Activated CD4-positive, alpha-beta memory T cell treated with anti-CD3 and anti-CD28 coated beads for 36 hours (primary cell): ENCODE results near the gene GPR141. TPM values are rescaled to one million over a fixed set of nuclear protein-coding genes. Genes with fewer than 3 reads are reported as not detected.

Experiments
- CTCF ChIA-PET: fragments of 350-600 bp; sonication (Branson Sonifier 250); formaldehyde crosslinking; loops from one replicate; lab custom pipeline; 2021; ENCODE audit warnings: antibody characterized with exemption, inconsistent platforms; lab: Charles Lee
- POLR2A ChIA-PET: fragments of 350-600 bp; sonication (Branson Sonifier 250); formaldehyde crosslinking; loops from one replicate; lab custom pipeline; 2021; ENCODE audit warnings: antibody characterized with exemption; lab: Charles Lee
- DNase-seq: peaks from one replicate; pipeline ENCODE4 v3.0.0-alpha.2; 2020
- H3K27ac Mint-ChIP-seq: one replicate; pipeline ENCODE4 v1.8.0; 2021; ENCODE audit warnings: mixed read lengths
- H3K27me3 Mint-ChIP-seq: one replicate; pipeline ENCODE4 v1.8.0; 2021; ENCODE audit warnings: mixed read lengths
- H3K36me3 Mint-ChIP-seq: one replicate; pipeline ENCODE4 v1.8.0; 2021; ENCODE audit warnings: mixed read lengths
- H3K4me1 Mint-ChIP-seq: one replicate; pipeline ENCODE4 v1.8.0; 2021; ENCODE audit warnings: low read depth, mixed read lengths
- H3K4me3 Mint-ChIP-seq: one replicate; pipeline ENCODE4 v1.8.0; 2021; ENCODE audit warnings: mild to moderate bottlenecking, mixed read lengths
- H3K9me3 Mint-ChIP-seq: one replicate; pipeline ENCODE4 v1.8.0; 2021; ENCODE audit warnings: mixed read lengths
- intact Hi-C: fragments of 100-400 bp; cut with micrococcal nuclease; formaldehyde crosslinking; loops from one replicate; pipeline ENCODE4 v1.15.1; 2023
- total RNA-seq, 2 experiments: library from RNA; stranded (reverse); gene quantifications; one replicate each; pipeline ENCODE4 v1.2.3, GENCODE V29; 2021

The GPR141 gene
- total RNA-seq, 2 experiments from 2014 or later, result not detected

DNA sequence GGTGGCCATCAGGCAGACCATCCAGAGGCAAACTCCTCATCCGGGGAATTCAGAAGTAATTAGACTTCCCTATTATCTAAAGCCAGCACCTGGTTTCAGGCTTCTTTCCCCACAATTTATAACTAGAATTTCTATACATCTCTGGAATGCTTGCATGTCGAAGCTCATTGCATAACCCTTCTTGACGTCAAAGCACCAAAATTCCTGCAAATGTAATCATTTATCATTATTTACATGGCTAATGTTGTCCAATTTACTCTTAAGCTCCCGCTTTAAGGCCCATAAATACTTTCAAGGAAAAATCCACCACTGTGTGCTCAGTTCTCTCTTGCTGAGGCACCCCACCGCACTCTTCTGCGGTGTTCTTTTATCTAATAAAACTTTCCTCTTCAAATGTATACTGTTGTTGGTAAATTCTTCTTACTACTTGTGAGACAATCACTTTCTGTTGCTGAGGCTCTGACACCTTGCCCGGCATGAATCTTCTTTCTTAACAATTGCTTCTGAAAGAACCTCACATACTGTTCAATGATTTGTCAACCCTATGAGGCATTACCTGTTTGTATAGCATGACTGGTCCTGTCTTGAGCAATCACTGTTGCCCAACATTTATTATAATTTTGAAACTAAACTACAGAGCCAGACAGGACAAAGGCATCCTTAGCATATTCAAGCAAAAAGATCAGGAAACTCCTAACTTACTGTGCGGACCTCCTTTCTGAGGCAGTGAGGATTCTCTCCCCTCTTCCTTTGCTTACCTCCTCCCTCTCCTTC, 17.4 kb upstream of the GPR141 start:
- POLR2A ChIA-PET, result no interaction called here
- Mint-ChIP-seq H3K9me3 (no peaks in the 10 kb centered on the region), H3K36me3 (no peaks in the 10 kb centered on the region), H3K27me3 (peaks cover 14% of the 10 kb centered on the region), H3K27ac (no peak overlapping the region), H3K4me1 (no peaks in the 10 kb centered on the region), H3K4me3 (no peak overlapping the region)
- DNase-seq, result no peak
- intact Hi-C loops, result no loop called here
- CTCF ChIA-PET, result no interaction called here

DNA sequence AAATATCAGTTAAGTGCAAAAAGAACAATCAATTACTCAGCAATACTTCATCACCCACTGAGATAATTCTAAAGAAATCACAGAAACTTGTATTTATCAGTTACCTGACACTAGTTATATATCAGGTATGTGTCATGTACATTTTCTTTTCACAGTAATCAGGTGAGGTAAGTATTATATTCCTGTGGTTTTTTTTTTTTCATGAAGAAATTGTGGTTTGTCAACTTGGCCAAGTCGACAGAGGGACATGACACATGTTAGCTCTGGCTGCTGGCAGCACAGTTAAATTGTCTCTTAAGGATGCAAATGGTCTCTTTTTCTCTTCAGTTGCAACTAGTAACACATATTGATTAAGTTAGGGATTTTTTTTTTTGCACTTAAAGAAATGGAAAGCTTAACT, 13.7 kb upstream of the GPR141 start:
- CTCF ChIA-PET, result no interaction called here

DNA sequence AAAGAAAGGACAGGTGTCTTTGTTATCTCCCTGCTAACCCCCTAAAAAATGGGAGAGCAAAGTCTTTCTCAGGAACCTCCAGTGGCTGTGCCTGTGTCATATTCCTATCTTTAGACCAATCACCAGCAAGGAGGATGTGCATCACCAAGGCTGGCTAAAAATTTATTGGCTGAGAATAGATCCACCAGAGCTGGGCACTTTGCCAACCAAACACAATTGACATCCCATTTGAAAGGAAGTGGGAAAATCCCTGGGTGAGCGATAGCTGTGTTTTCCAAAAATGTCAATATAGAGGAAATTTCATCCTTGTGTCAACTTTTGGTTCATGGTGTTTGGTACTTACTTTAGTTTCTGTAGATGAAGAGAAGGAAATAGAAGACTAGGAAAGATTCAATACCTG, 13.1 kb upstream of the GPR141 start:
- H3K27me3 Mint-ChIP-seq, result peaks cover 1% of the 10 kb centered on the region
- ChIA-PET CTCF (no interaction called here), POLR2A (no interaction called here)
- H3K4me1 Mint-ChIP-seq, result no peaks in the 10 kb centered on the region
- H3K36me3 Mint-ChIP-seq, result no peaks in the 10 kb centered on the region
- H3K9me3 Mint-ChIP-seq, result no peaks in the 10 kb centered on the region
- no peak overlapping the region for H3K4me3 Mint-ChIP-seq
- H3K27ac Mint-ChIP-seq, result no peak overlapping the region
- intact Hi-C loops, result no loop called here
- no peak for DNase-seq

More for the DNA sequence above, 13.7 kb upstream of the GPR141 start:
- no peak for DNase-seq
- Mint-ChIP-seq H3K27me3 (peaks cover 5% of the 10 kb centered on the region), H3K4me1 (no peaks in the 10 kb centered on the region), H3K27ac (no peak overlapping the region), H3K4me3 (no peak overlapping the region), H3K36me3 (no peaks in the 10 kb centered on the region), H3K9me3 (no peaks in the 10 kb centered on the region)
- intact Hi-C loops, result no loop called here
- POLR2A ChIA-PET, result no interaction called here

DNA sequence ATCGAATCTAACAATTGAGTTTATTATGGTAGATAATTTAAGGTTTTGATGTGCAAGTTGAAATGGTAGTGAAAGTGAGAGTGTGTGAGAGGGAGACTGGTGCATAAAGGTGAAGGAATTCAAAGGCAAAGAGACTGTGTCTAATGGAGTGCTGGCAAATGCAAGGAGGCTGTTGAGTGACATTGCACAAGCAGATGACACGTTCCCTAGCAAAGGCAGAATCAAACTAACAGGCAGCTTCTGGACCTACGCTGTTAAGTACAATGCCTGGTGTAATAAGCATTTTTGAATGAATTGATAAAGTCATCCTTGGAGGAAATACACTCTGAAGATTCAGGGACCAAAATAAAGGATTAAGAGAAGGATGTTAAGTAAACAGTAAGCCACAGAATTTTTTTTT, 11.7 kb upstream of the GPR141 start:
- intact Hi-C loops, result no loop called here
- no peaks in the 10 kb centered on the region for H3K9me3 Mint-ChIP-seq
- no peak overlapping the region for H3K4me3 Mint-ChIP-seq
- DNase-seq, result no peak
- POLR2A ChIA-PET, result no interaction called here
- H3K27me3 Mint-ChIP-seq, result no peaks in the 10 kb centered on the region
- no peaks in the 10 kb centered on the region for H3K36me3 Mint-ChIP-seq
- no peak overlapping the region for H3K27ac Mint-ChIP-seq
- CTCF ChIA-PET, result interaction anchor here (0.7 kb wide), 1 partner anchor 29 kb away, joined by 4 read pairs; no protein-coding TSS in a partner anchor
- H3K4me1 Mint-ChIP-seq, result no peaks in the 10 kb centered on the region

DNA sequence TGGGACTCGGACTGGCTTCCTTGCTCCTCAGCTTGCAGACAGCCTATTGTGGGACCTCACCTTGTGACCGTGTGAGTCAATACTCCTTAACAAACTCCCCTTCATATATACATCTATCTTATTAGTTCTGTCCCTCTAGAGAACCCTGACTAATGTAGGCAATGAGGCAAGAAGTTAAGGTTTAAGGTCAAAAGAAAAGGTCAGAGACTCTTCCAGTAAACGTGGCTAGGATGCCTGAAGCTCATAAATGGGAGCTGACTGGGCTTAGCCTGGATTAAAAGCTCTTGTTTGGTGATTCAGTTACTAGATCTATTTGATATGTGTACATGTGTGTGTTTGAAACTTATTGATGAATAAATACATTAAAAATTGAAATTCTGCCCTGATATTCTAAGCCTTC, 10.6 kb upstream of the GPR141 start:
- H3K4me3 Mint-ChIP-seq, result no peak overlapping the region
- H3K9me3 Mint-ChIP-seq, result no peaks in the 10 kb centered on the region
- no peaks in the 10 kb centered on the region for H3K4me1 Mint-ChIP-seq
- ChIA-PET POLR2A (no interaction called here), CTCF (no interaction called here)
- no peaks in the 10 kb centered on the region for H3K36me3 Mint-ChIP-seq
- no peaks in the 10 kb centered on the region for H3K27me3 Mint-ChIP-seq
- no peak overlapping the region for H3K27ac Mint-ChIP-seq
- intact Hi-C loops, result no loop called here
- no peak for DNase-seq

DNA sequence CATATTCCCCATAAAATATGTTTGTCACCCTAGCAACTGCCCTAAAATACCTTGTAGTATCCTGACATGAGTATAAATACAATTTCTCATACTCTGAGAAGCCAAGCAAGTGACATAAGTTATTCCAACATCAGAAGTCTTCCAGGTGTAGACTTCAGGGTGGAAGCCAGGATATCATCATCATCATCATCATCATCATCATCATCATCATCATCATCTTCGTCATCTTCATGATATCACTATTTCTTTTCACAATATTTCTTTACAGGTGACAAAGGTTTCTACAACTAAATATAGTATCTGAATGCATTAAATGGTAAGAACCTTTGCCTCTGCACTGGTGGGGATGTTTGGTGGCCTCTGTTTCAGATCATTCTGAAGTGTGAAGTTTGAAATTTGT, 10.0 kb upstream of the GPR141 start:
- H3K9me3 Mint-ChIP-seq, result no peaks in the 10 kb centered on the region
- no peak overlapping the region for H3K4me3 Mint-ChIP-seq
- POLR2A ChIA-PET, result no interaction called here
- DNase-seq, result no peak
- CTCF ChIA-PET, result no interaction called here
- no peaks in the 10 kb centered on the region for H3K27me3 Mint-ChIP-seq
- intact Hi-C loops, result no loop called here
- H3K4me1 Mint-ChIP-seq, result no peaks in the 10 kb centered on the region
- H3K27ac Mint-ChIP-seq, result no peak overlapping the region
- no peaks in the 10 kb centered on the region for H3K36me3 Mint-ChIP-seq

DNA sequence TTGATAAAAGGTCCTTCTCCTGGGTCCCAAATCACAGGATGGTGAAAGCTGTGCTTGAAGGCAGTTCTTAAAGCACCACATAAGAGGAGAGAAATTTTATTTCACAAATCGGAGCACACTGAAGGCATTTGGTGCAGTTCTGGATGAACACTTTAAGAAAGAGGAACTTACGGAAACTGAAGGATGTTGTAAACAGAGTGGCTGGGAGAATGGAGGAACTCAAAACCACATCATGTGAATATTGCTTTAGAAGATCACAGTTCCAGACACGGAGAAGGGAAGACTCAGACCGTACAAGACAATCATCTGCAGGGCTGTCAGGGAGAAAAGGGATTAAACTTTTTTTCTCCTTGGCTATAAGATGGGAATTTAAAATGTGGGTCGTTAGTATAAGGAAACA, 9.0 kb upstream of the GPR141 start:
- no peak for DNase-seq
- Mint-ChIP-seq H3K4me1 (no peaks in the 10 kb centered on the region), H3K27ac (no peak overlapping the region), H3K4me3 (no peak overlapping the region), H3K27me3 (no peaks in the 10 kb centered on the region), H3K9me3 (no peaks in the 10 kb centered on the region), H3K36me3 (no peaks in the 10 kb centered on the region)
- intact Hi-C loops, result no loop called here
- CTCF ChIA-PET, result no interaction called here
- POLR2A ChIA-PET, result no interaction called here

DNA sequence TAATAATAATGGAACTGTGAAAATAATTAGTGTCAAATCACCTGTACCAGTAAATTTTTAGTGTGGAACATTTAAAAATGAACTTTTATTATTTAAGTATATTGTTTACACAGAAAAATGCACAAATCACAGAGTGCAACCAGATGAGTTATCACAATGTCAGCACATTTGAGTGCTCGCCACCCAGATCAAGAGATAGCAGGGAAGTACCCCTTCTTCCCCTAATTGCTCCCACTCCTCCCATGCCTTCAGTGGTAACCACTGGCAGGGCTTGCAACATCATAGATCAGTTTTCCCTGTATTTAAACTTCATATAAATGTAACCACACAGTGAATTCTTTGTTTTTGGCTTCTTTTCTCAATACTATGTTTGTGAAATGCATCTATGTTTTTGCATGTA, 7.8 kb upstream of the GPR141 start:
- Mint-ChIP-seq H3K4me1 (no peaks in the 10 kb centered on the region), H3K27ac (no peak overlapping the region), H3K27me3 (no peaks in the 10 kb centered on the region), H3K4me3 (no peak overlapping the region), H3K9me3 (no peaks in the 10 kb centered on the region), H3K36me3 (no peaks in the 10 kb centered on the region)
- POLR2A ChIA-PET, result no interaction called here
- CTCF ChIA-PET, result no interaction called here
- no peak for DNase-seq
- intact Hi-C loops, result no loop called here

DNA sequence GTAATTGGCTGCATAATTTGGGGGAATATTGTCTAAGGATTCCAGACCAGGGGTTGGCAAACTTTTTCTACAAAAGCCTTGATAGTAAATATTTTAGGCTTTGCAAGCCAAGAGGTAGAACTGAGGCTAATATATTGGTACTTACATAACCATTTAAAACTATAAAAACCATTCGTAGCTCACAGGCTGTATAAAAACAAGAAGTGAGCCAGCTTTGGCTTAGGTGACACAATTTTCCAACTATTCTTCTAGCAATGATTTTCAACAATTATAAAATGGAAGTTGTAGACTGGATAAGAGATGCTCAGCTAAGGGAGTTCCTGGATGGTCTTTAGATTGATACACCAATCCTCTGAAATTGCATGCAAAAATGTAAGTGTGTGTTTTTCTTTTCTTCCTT, 1.4 kb downstream of the GPR141 start:
- Mint-ChIP-seq H3K36me3 (no peaks in the 10 kb centered on the region), H3K27ac (no peak overlapping the region), H3K4me1 (no peaks in the 10 kb centered on the region), H3K27me3 (peaks cover 8% of the 10 kb centered on the region), H3K4me3 (no peak overlapping the region), H3K9me3 (no peaks in the 10 kb centered on the region)
- ChIA-PET CTCF (interaction anchor here (1.2 kb wide), 1 partner anchor 149 kb away, joined by 3 read pairs; no protein-coding TSS in a partner anchor), POLR2A (no interaction called here)
- intact Hi-C loops, result no loop called here
- no peak for DNase-seq

DNA sequence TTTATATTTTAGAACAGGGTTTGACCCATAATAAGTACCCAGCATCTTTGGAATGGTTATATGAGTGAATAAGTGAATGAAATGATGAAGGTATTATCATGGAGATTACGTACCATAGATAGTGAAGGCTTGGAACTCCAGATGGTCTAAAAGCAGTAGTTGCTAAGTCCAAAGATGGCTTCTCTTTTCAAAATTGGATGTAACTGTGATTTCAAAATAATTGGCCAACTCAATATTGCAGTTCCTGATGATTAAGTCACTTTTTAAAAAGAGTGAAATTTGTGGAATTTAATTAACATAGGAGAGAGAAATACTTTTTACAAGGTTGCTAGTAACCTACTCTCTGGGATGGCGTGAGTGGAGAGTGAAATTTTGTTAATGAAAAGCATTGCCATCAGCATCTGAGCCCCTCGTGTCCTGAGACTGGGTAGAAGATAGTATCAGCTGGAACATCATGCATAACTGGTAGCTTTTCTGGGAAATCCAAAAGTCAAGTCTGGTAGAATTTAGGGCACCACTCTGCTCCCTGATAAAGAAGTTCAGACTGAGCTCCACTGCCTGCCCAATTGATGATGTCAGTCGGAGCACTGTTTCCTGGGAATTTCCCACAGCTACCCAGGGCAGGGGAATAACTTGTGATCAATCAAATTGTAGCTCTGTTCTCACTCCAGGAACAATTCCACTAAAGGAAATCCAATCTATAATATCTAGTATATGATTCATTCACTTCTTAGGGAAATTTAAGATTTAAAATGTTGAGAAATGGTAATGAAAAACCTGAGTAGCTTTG, 3.2 kb downstream of the GPR141 start:
- Mint-ChIP-seq H3K4me3 (no peak overlapping the region), H3K4me1 (no peaks in the 10 kb centered on the region), H3K36me3 (no peaks in the 10 kb centered on the region), H3K27me3 (peaks cover 7% of the 10 kb centered on the region), H3K9me3 (no peaks in the 10 kb centered on the region), H3K27ac (no peak overlapping the region)
- ChIA-PET CTCF (no interaction called here), POLR2A (no interaction called here)
- DNase-seq, result no peak
- intact Hi-C loops, result no loop called here

DNA sequence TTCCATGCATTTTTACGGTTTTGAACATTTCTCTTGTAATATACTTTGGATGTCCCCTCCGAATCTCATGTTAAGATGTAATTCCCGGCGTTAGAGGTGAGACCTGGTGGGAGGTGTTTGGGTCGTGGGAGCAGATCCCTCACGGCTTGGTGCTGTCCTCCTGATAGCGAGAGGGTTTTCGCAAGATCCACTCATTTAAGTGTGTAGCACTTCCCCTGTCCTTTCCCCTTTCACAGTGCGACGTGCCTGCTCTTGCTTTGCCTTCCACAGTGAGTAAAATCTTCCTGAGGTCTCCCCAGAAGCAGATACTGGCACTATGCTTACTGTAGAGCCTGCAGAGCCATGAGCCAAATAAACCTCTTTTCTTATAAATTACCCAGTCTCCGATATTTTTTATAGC, 6.6 kb downstream of the GPR141 start:
- Mint-ChIP-seq H3K4me3 (no peak overlapping the region), H3K27ac (no peak overlapping the region)

DNA sequence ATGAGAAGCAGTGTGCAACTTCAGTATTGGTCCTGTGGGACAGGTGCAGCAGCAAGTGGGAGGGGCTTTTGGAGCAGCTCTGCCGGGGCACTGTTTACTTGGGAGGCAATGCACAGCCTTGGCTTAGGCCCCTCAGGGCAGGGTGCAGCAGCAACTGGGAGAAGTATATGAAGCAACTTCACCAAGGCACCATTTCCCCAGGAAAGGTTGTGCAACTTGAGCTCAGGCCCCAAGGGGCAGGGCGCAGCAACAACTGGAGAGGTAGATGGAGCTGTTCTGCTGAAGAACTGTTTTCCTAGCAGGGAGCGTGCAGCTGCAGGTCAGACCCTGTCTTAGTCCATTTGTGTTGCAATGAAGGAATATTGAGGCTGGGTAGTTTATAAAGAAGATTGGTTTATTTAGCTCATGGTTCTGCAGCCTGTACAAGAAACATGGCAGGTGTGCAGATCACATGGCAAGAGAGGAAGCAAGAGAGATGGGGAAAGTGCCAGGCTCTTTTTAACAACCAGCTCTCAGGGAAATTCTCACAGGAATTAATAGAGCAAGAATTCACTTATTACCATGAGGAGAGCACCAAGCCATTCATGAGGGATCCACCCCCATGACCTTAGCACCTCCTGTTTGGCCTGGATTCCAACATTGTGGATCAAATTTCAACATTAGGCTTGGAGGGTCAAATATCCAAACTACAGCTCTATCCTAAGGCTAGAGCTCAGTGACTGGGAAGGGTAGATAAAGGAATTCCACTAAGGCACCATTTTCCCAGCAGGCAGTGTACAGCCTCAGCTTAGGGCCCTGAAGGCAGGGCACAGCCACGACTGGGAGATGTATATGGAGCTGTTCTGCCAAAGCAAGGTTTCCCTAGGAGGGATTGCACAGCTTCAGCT, 10.9 kb downstream of the GPR141 start:
- peaks cover 5% of the 10 kb centered on the region for H3K27me3 Mint-ChIP-seq
- CTCF ChIA-PET, result no interaction called here
- intact Hi-C loops, result no loop called here
- no peaks in the 10 kb centered on the region for H3K4me1 Mint-ChIP-seq
- no peaks in the 10 kb centered on the region for H3K9me3 Mint-ChIP-seq
- H3K36me3 Mint-ChIP-seq, result no peaks in the 10 kb centered on the region
- H3K27ac Mint-ChIP-seq, result no peak overlapping the region
- H3K4me3 Mint-ChIP-seq, result no peak overlapping the region
- DNase-seq, result no peak
- POLR2A ChIA-PET, result no interaction called here

More for the DNA sequence above, 6.6 kb downstream of the GPR141 start:
- POLR2A ChIA-PET, result no interaction called here
- Mint-ChIP-seq H3K36me3 (no peaks in the 10 kb centered on the region), H3K27me3 (peaks cover 3% of the 10 kb centered on the region), H3K9me3 (no peaks in the 10 kb centered on the region), H3K4me1 (no peaks in the 10 kb centered on the region)
- CTCF ChIA-PET, result no interaction called here
- intact Hi-C loops, result no loop called here
- DNase-seq, result no peak
